K562 (cell line): ENCODE measurements around the gene LANCL1. TPM values are rescaled to one million over a fixed set of nuclear protein-coding genes. Genes with fewer than 3 reads are reported as not detected.

Source experiments
- ATAC-seq: fragments of 200-7000 bp; cut with Tn5 transposase; 3 replicates; pipeline ENCODE4 v1.9.1; 2020; ENCODE audit warnings: moderate library complexity
- BruUV-seq: library from RNA; stranded (reverse); fragments of 400-500 nt; replicated peaks from 2 replicates; lab custom pipeline; 2021; lab: Mats Ljungman, UMichigan
- CTCF ChIA-PET: fragments of 300-600 bp; formaldehyde crosslinking; extraction: SDS; loops from one replicate; lab custom pipeline; 2021; ENCODE audit warnings: low intra/inter-chr PET ratio; lab: Yijun Ruan, JAX
- POLR2A ChIA-PET: fragments of 300-600, 350-650 bp; sonication (Branson Sonifier 250); formaldehyde crosslinking; extraction: SDS; loops from one replicate; lab custom pipeline; 2021; ENCODE audit warnings: antibody characterized with exemption, inconsistent platforms; lab: Yijun Ruan, JAX
- DNase-seq, 4 experiments: peaks; one replicate each; pipeline versions ENCODE4 v3.0.0 to v3.0.0-alpha.2; 2011 to 2018; ENCODE audit warnings: low spot score in 3 of 4, mixed read lengths in 3 of 4; ENCODE audit errors: extremely low read depth in 1 of 4
- FAIRE-seq: peaks from 2 replicates; lab custom pipeline; 2011; peaks lifted over from hg19 to GRCh38; lab: Jason Lieb, UNC
- H2AFZ ChIP-seq: 2 replicates; pipeline ENCODE4 v1.6.0; 2011; ENCODE audit warnings: low read depth, low read length, control low read depth, inconsistent platforms
- H3K27ac ChIP-seq: fragments of 200-600 bp; 3 replicates; pipeline ENCODE4 v1.8.0; 2011; ENCODE audit warnings: low read depth, mild to moderate bottlenecking, control low read depth, inconsistent platforms, low read length, moderate library complexity, mixed read lengths; ENCODE audit errors: extremely low read depth
- H3K27me3 ChIP-seq, 2 experiments: fragments of 300-600 bp in 1 of 2; 2 replicates in 1 of 2; 3 replicates in 1 of 2; pipeline versions ENCODE4 v1.6.0 to v1.8.0; 2011; ENCODE audit warnings: inconsistent platforms in 2 of 2, low read length in 2 of 2, mild to moderate bottlenecking in 1 of 2, mixed read lengths in 1 of 2, moderate library complexity in 1 of 2; ENCODE audit not compliant: control insufficient read depth in 2 of 2, insufficient read depth in 2 of 2
- H3K36me3 ChIP-seq: fragments of 300-600 bp; 3 replicates; pipeline ENCODE4 v1.8.0; 2011; ENCODE audit warnings: mild to moderate bottlenecking, low read length, inconsistent platforms; ENCODE audit not compliant: control insufficient read depth, insufficient read depth
- H3K4me1 ChIP-seq, 2 experiments: fragments of 200-600 bp in 1 of 2; replicated peaks in 1 of 2; 2 replicates in 1 of 2; 3 replicates in 1 of 2; pipeline versions ENCODE4 v1.5.1 to v1.8.0; 2011; ENCODE audit warnings: inconsistent platforms in 2 of 2, low read length in 2 of 2, mild to moderate bottlenecking in 1 of 2, mixed read lengths in 1 of 2, moderate library complexity in 1 of 2; ENCODE audit not compliant: control insufficient read depth in 2 of 2, insufficient read depth in 2 of 2
- H3K4me2 ChIP-seq: 2 replicates; pipeline ENCODE4 v1.6.1; 2011; ENCODE audit warnings: low read length, control low read depth, inconsistent platforms, mixed read lengths; ENCODE audit not compliant: insufficient read depth
- H3K4me3 ChIP-seq: fragments of 200-600 bp; sonication (generic), shearing (Covaris generic); 2 replicates; pipeline ENCODE4 v1.5.1; 2016; ENCODE audit warnings: control low read depth, inconsistent platforms
- H3K79me2 ChIP-seq: fragments of 200-600 bp; 3 replicates; pipeline ENCODE4 v1.8.0; 2011; ENCODE audit warnings: low read length, inconsistent platforms; ENCODE audit not compliant: control insufficient read depth, insufficient read depth
- H3K9ac ChIP-seq, 2 experiments: 2 replicates each; pipeline versions ENCODE4 v1.6.0 to v1.6.1; 2011; ENCODE audit warnings: low read depth in 2 of 2, low read length in 2 of 2, control low read depth in 1 of 2, inconsistent platforms in 1 of 2, mild to moderate bottlenecking in 1 of 2, mixed read lengths in 1 of 2; ENCODE audit not compliant: insufficient read depth in 1 of 2
- H3K9me1 ChIP-seq: one replicate; pipeline ENCODE4 v1.6.0; 2011; ENCODE audit warnings: inconsistent platforms, mild to moderate bottlenecking, low read length, moderate library complexity; ENCODE audit not compliant: control insufficient read depth, insufficient read depth
- H3K9me3 ChIP-seq: replicated peaks from 2 replicates; pipeline ENCODE4 v1.5.1; 2011; ENCODE audit warnings: low read depth, low read length, inconsistent platforms; ENCODE audit not compliant: control insufficient read depth, insufficient read depth
- H4K20me1 ChIP-seq: replicated peaks from 2 replicates; pipeline ENCODE4 v1.6.1; 2011; ENCODE audit warnings: low read length, inconsistent platforms, mixed read lengths; ENCODE audit not compliant: control insufficient read depth, insufficient read depth
- BRD4 ChIP-seq: fragments of 200-600 bp; sonication (generic); IDR thresholded peaks from 2 replicates; pipeline ENCODE4 v1.6.1; 2017; ENCODE audit warnings: inconsistent platforms
- CREB3 ChIP-seq: fragments of 450-650 bp; conservative IDR thresholded peaks from 2 replicates; pipeline ENCODE4 v1.6.1; 2016; ENCODE audit warnings: missing genetic modification characterization, low read depth, mild to moderate bottlenecking, missing compliant biosample characterization, moderate library complexity
- EP400 ChIP-seq: fragments of 450-650 bp; IDR thresholded peaks from 2 replicates; pipeline ENCODE4 v1.6.1; 2017; ENCODE audit warnings: antibody characterized with exemption, mild to moderate bottlenecking, moderate library complexity
- HDAC2 ChIP-seq: fragments of 450-650 bp; IDR thresholded peaks from 2 replicates; pipeline ENCODE4 v1.6.1; 2016; ENCODE audit warnings: mild to moderate bottlenecking
- MAFF ChIP-seq: IDR thresholded peaks from 2 replicates; pipeline ENCODE4 v1.6.1; 2012; ENCODE audit warnings: low read length, improper control_type of control experiment
- WGBS: fragments of 100-300 bp; shearing (Covaris generic); methylation state at CpG from one replicate; pipeline ENCODE4 v1.1.6; 2016; ENCODE audit warnings: low coverage, mixed read lengths; ENCODE audit not compliant: insufficient coverage; ENCODE audit errors: missing lambda C conversion rate; 5-methylcytosine and 5-hydroxymethylcytosine counted together
- in situ Hi-C: fragments of 300-500 bp; cut with MboI; formaldehyde crosslinking; loops from 4 replicates; pipeline ENCODE4 v1.15.0; 2018; ENCODE audit warnings: inconsistent platforms, mixed read lengths
- intact Hi-C: fragments of 100-400 bp; cut with micrococcal nuclease; formaldehyde crosslinking; loops from 2 replicates; pipeline ENCODE4 v1.14.2; 2022
- polyA plus RNA-seq, 8 experiments: library from polyadenylated mRNA; depleted of rRNA in 4 of 8; stranded (reverse) in 5 of 8; unstranded in 3 of 8; fragments of >200 nt; fragmentation: Nextera tagmentation in 2 of 8; fragmentation: Illumina TruSeq in 1 of 8; extraction: Ambion mirVana in 2 of 8; extraction: Trizol in 1 of 8; gene quantifications; 2 replicates each; pipeline versions ENCODE4 v1.2.1 to v1.2.3, GENCODE V29; 2011 to 2014; ENCODE audit warnings: inconsistent platforms in 1 of 8, missing spikeins in 1 of 8
- total RNA-seq, 7 experiments: library from RNA; depleted of rRNA in 6 of 7; stranded (reverse); fragments of >200 nt in 6 of 7; fragmentation: Illumina TruSeq in 2 of 7; extraction: Trizol in 2 of 7; gene quantifications; 2 replicates each; pipeline versions ENCODE4 v1.2.1 to v1.2.3, GENCODE V29; 2011 to 2021; ENCODE audit warnings: low replicate concordance in 1 of 7
- TF ChIP-seq, protein P1 (sequence below): sonication (generic); formaldehyde crosslinking; IDR thresholded peaks from 2 replicates; pipeline ENCODE4 v1.8.0; 2023; ENCODE audit warnings: mild to moderate bottlenecking, missing genetic modification reagents

The LANCL1 gene
- total and polyA plus RNA-seq, 9 of the 15 experiments (the other 6 are each of a cell fraction or from before 2014, with no cell fraction given) = 15.3 to 56.3 (median 30.1) TPM

DNA sequence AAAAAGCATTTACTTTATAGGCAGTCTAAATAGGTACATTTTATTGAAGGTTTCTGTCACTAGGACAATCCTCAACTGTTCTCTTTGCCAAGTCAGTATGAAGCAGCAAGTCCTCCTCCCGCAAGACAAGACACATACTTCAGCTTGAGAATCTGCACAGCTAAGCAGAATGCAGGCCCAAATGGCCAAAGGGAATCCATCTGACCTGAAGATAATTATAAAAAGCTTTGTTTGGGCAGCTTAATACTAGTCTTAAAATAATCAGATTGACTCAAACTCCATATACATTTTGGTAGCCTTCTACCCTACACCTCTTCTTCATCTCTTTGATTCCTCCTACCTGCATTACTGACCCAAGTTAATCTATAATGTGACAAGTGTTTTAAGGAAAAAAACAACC, 1.8 kb downstream of the LANCL1 start:
- DNase-seq (no peak), FAIRE-seq (no peak), ATAC-seq (no peak)
- H3K9me3 ChIP-seq = no peaks in the 10 kb centered on the region
- H4K20me1 ChIP-seq = no peaks in the 10 kb centered on the region
- no peak overlapping the region for H3K27ac ChIP-seq
- peaks cover 9% of the 10 kb centered on the region for H3K79me2 ChIP-seq
- ChIA-PET CTCF (no interaction called here), POLR2A (no interaction called here)
- peaks cover 0 to 4% of the 10 kb centered on the region in 2 experiments; a peak in 3 of 5 replicates for H3K4me1 ChIP-seq
- no peak overlapping the region for H2AFZ ChIP-seq
- intact Hi-C loops = no loop called here
- WGBS = 88% methylated on average over 1 of the region's 1 CpG
- H3K4me3 ChIP-seq = no peak overlapping the region
- in situ Hi-C loops = loop anchor here (25.0 kb wide), 1 partner anchor 462 kb away; the partner anchor contains the start of gene RPE
- no peak overlapping the region for H3K9ac ChIP-seq
- BruUV-seq = no TSS peak
- no peaks in the 10 kb centered on the region for H3K9me1 ChIP-seq
- peaks cover 20% of the 10 kb centered on the region; the same call in 2 of the 3 replicates for H3K36me3 ChIP-seq
- H3K27me3 ChIP-seq = no peaks in the 10 kb centered on the region
- TF ChIP-seq CREB3 (tag) (no peak), MAFF (0 out of 2 replicates have a peak, but pooled peaks have one; percentile 9), EP400 (no peak), BRD4 (no peak), HDAC2 (no peak)
- TF ChIP-seq, protein P1, sequence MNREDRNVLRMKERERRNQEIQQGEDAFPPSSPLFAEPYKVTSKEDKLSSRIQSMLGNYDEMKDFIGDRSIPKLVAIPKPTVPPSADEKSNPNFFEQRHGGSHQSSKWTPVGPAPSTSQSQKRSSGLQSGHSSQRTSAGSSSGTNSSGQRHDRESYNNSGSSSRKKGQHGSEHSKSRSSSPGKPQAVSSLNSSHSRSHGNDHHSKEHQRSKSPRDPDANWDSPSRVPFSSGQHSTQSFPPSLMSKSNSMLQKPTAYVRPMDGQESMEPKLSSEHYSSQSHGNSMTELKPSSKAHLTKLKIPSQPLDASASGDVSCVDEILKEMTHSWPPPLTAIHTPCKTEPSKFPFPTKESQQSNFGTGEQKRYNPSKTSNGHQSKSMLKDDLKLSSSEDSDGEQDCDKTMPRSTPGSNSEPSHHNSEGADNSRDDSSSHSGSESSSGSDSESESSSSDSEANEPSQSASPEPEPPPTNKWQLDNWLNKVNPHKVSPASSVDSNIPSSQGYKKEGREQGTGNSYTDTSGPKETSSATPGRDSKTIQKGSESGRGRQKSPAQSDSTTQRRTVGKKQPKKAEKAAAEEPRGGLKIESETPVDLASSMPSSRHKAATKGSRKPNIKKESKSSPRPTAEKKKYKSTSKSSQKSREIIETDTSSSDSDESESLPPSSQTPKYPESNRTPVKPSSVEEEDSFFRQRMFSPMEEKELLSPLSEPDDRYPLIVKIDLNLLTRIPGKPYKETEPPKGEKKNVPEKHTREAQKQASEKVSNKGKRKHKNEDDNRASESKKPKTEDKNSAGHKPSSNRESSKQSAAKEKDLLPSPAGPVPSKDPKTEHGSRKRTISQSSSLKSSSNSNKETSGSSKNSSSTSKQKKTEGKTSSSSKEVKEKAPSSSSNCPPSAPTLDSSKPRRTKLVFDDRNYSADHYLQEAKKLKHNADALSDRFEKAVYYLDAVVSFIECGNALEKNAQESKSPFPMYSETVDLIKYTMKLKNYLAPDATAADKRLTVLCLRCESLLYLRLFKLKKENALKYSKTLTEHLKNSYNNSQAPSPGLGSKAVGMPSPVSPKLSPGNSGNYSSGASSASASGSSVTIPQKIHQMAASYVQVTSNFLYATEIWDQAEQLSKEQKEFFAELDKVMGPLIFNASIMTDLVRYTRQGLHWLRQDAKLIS (CRISPR knock-in tag) = no peak
- H3K4me2 ChIP-seq = no peak overlapping the region
